GM12892 (cell line): ENCODE data around the gene TSPAN2.

Experiments used
- POLR2A ChIP-seq: IDR thresholded peaks from 2 replicates; pipeline ENCODE4 v1.6.1; 2011; ENCODE audit warnings: low read depth, low read length, control low read depth
- POLR2AphosphoS5 ChIP-seq: IDR thresholded peaks from 2 replicates; pipeline ENCODE4 v1.6.1; 2011; ENCODE audit warnings: low read depth, low read length, control low read depth

DNA sequence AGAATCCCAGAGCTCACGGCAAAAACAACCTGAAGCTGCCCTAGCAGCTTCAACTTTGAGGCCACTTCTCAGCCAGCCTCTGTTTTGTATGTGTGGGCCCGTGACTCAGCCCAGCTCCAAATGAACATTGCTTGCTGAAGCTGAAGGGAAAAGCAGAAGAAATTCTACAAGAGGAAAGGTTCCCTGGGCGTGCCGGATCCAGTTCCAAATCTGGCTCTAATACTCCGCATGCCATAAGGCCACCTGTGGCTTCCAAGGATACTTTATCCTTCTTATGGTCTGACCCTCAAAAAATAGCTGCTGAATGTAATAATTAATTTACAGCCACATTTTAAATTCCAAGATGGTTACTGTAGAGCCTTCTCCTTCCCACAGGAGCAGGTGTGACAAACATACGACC, 24.3 kb downstream of the TSPAN2 start:
- no peak for TF ChIP-seq POLR2A
- no peak for TF ChIP-seq POLR2AphosphoS5
